ENCODE results near the gene IL27RA. TPM values are rescaled to one million over a fixed set of nuclear protein-coding genes. Genes with fewer than 3 reads are reported as not detected.

IL27RA gene
- total and polyA plus RNA-seq, 11 donors: 2.4 to 8.2 (median 4.2) TPM

- ATAC-seq: no peak
Observed at GRCh38 chr19:14058182-14059092, 26.9 kb downstream of the IL27RA start.

GRCh38 chr19:14059093-14059480 lies 27.5 kb downstream of the IL27RA start:
- ATAC-seq (no peak), DNase-seq (no peak)
- Histone ChIP-seq H3K27ac (no peak overlapping the region), H3K4me1 (peaks cover 0 to 18% (median 2%) of the 10 kb centered on the region in 12 donors), H3K36me3 (no peaks in the 10 kb centered on the region), H3K4me3 (no peak overlapping the region), H3K9me3 (no peaks in the 10 kb centered on the region), H3K27me3 (peaks cover 5 to 34% (median 28%) of the 10 kb centered on the region in 9 donors)
- intact Hi-C loops (cut with DNase I): loop anchor here in 1 of 10 donors (10.0 kb wide), 1 partner anchor 174 kb away; no protein-coding TSS in a partner anchor
- 17 to 21% (median 18%) methylated on average over 11 to 15 of the region's 15 CpGs for WGBS, 4 donors
- no peak for TF ChIP-seq POLR2A (IDR thresholded peaks at IDR 0.05)
- peak; percentile 41 to 68 (median 57) for TF ChIP-seq CTCF (IDR thresholded peaks at IDR 0.05)

More at GRCh38 chr19:14058182-14059092, 26.9 kb downstream of the IL27RA start:
- WGBS, 4 donors: 22 to 25% (median 24%) methylated on average over 17 of the region's 17 CpGs
- intact Hi-C loops (cut with DNase I): loop anchor here in 1 of 10 donors (10.0 kb wide), 1 partner anchor 174 kb away; no protein-coding TSS in a partner anchor
- peaks cover 0 to 18% (median 2%) of the 10 kb centered on the region in 12 donors for H3K4me1 ChIP-seq
- DNase-seq: no peak
- peaks cover 5 to 34% (median 28%) of the 10 kb centered on the region in 9 donors for H3K27me3 ChIP-seq
- peaks cover 0 to 2% (median 0%) of the 10 kb centered on the region in 12 donors for H3K9me3 ChIP-seq
- no peak overlapping the region for H3K27ac ChIP-seq
- TF ChIP-seq CTCF (IDR thresholded peaks at IDR 0.05) (no peak), POLR2A (IDR thresholded peaks at IDR 0.05) (no peak)
- no peaks in the 10 kb centered on the region for H3K36me3 ChIP-seq
- H3K4me3 ChIP-seq: peak overlapping the region in 1 of 12 donors; percentile 34

- no peak for DNase-seq
- H3K27ac ChIP-seq: no peak overlapping the region
- no peak overlapping the region for H3K4me3 ChIP-seq
- H3K4me1 ChIP-seq: peaks cover 0 to 18% (median 2%) of the 10 kb centered on the region in 12 donors
- 45 to 64% (median 48%) methylated on average over 6 to 8 of the region's 8 CpGs for WGBS, 4 donors
- no peaks in the 10 kb centered on the region for H3K36me3 ChIP-seq
- H3K9me3 ChIP-seq: no peaks in the 10 kb centered on the region
- TF ChIP-seq CTCF (IDR thresholded peaks at IDR 0.05) (no peak), POLR2A (IDR thresholded peaks at IDR 0.05) (no peak)
- H3K27me3 ChIP-seq: peaks cover 5 to 34% (median 28%) of the 10 kb centered on the region in 9 donors
- intact Hi-C loops (cut with DNase I): loop anchor here in 2 of 10 donors (10.0 kb wide), 2 partner anchors 175 to 465 kb away; no protein-coding TSS in a partner anchor
- ATAC-seq: no peak
Observed at GRCh38 chr19:14059652-14060155, 28.1 kb downstream of the IL27RA start.

Measured in heart left ventricle (tissue), 16 donors.